Colon (tissue), 2 donors: Measurements from ENCODE around the gene KCNA3.

Source experiments
- FAIRE-seq: peaks from 2 replicates; lab custom pipeline; 2012; peaks lifted over from hg19 to GRCh38; lab: Jason Lieb, UNC
- donor health status: control.
- donor health status: control.

The KCNA3 gene

GRCh38 chr1:110638058-110638457 lies 36.7 kb downstream of the KCNA3 start:
- FAIRE-seq: no peak

- FAIRE-seq: no peak
These were observed 37.3 kb downstream of the KCNA3 start for GRCh38 chr1:110637475-110637874.

GRCh38 chr1:110636149-110636935 lies 38.4 kb downstream of the KCNA3 start:
- no peak for FAIRE-seq

- no peak for FAIRE-seq
These were observed 39.3 kb downstream of the KCNA3 start for GRCh38 chr1:110635434-110635833.

GRCh38 chr1:110634455-110635311 lies 40.1 kb downstream of the KCNA3 start:
- FAIRE-seq: no peak

GRCh38 chr1:110634086-110634454 lies 40.7 kb downstream of the KCNA3 start:
- FAIRE-seq: no peak

GRCh38 chr1:110633646-110634030 lies 41.1 kb downstream of the KCNA3 start:
- no peak for FAIRE-seq

GRCh38 chr1:110631836-110632620 lies 42.7 kb downstream of the KCNA3 start:
- no peak for FAIRE-seq

- FAIRE-seq: no peak
These were observed 43.7 kb downstream of the KCNA3 start for GRCh38 chr1:110630839-110631663.

GRCh38 chr1:110628323-110629105 lies 46.2 kb downstream of the KCNA3 start:
- FAIRE-seq: no peak

- no peak for FAIRE-seq
These were observed 47.0 kb downstream of the KCNA3 start for GRCh38 chr1:110627764-110628163.

GRCh38 chr1:110626889-110627288 lies 47.9 kb downstream of the KCNA3 start:
- no peak for FAIRE-seq
